Neutrophil (primary cell): ENCODE measurements around the gene TP53I11.

ENCODE experiments used
- H3K27ac ChIP-seq: fragments of 200-600 bp; sonication (generic); 2 replicates; pipeline ENCODE4 v1.5.1; 2016; ENCODE audit warnings: mild to moderate bottlenecking, moderate library complexity
- H3K27me3 ChIP-seq: fragments of 200-600 bp; sonication (generic); 2 replicates; pipeline ENCODE4 v1.6.0; 2016; ENCODE audit warnings: mild to moderate bottlenecking
- H3K36me3 ChIP-seq: fragments of 200-600 bp; sonication (generic); 2 replicates; pipeline ENCODE4 v1.5.1; 2017
- H3K4me1 ChIP-seq, 2 experiments: fragments of 200-600 bp in 1 of 2; sonication (generic) in 1 of 2; 1 replicate in 1 of 2; 2 replicates in 1 of 2; pipeline versions ENCODE4 v1.5.1 to v1.6.1; 2013 to 2016; ENCODE audit warnings: low read depth in 1 of 2, low read length in 1 of 2, mild to moderate bottlenecking in 1 of 2, moderate library complexity in 1 of 2; ENCODE audit not compliant: control insufficient read depth in 1 of 2, insufficient read depth in 1 of 2
- H3K4me3 ChIP-seq, 2 experiments: fragments of 200-600 bp in 1 of 2; sonication (generic) in 1 of 2; 1 replicate in 1 of 2; 2 replicates in 1 of 2; pipeline ENCODE4 v1.5.1; 2013 to 2016; ENCODE audit warnings: low read depth in 1 of 2, low read length in 1 of 2, mild to moderate bottlenecking in 1 of 2, moderate library complexity in 1 of 2
- H3K9me3 ChIP-seq: fragments of 200-600 bp; sonication (generic); 2 replicates; pipeline ENCODE4 v1.5.1; 2016
- TF ChIP-seq, protein P1 (sequence below): fragments of 200-600 bp; sonication (generic); IDR thresholded peaks from 2 replicates; pipeline ENCODE4 v1.5.1; 2016; ENCODE audit warnings: antibody characterized with exemption

TP53I11 gene

GRCh38 chr11:44941259-44942021 lies 9.2 kb downstream of the TP53I11 start:
- peak overlapping the region; percentile 64 for H3K27ac ChIP-seq
- TF ChIP-seq, protein P1, sequence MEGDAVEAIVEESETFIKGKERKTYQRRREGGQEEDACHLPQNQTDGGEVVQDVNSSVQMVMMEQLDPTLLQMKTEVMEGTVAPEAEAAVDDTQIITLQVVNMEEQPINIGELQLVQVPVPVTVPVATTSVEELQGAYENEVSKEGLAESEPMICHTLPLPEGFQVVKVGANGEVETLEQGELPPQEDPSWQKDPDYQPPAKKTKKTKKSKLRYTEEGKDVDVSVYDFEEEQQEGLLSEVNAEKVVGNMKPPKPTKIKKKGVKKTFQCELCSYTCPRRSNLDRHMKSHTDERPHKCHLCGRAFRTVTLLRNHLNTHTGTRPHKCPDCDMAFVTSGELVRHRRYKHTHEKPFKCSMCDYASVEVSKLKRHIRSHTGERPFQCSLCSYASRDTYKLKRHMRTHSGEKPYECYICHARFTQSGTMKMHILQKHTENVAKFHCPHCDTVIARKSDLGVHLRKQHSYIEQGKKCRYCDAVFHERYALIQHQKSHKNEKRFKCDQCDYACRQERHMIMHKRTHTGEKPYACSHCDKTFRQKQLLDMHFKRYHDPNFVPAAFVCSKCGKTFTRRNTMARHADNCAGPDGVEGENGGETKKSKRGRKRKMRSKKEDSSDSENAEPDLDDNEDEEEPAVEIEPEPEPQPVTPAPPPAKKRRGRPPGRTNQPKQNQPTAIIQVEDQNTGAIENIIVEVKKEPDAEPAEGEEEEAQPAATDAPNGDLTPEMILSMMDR: no peak
- no peak overlapping the region for H3K4me3 ChIP-seq
- no peaks in the 10 kb centered on the region for H3K9me3 ChIP-seq
- H3K4me1 ChIP-seq: peaks cover 76 to 78% of the 10 kb centered on the region in 2 experiments
- H3K27me3 ChIP-seq: no peaks in the 10 kb centered on the region
- peaks cover 81% of the 10 kb centered on the region for H3K36me3 ChIP-seq

GRCh38 chr11:44940835-44941234 lies 9.8 kb downstream of the TP53I11 start:
- Histone ChIP-seq H3K4me1 (peaks cover 70 to 74% of the 10 kb centered on the region in 2 experiments), H3K4me3 (no peak overlapping the region), H3K27ac (peak overlapping the region; percentile 64), H3K9me3 (no peaks in the 10 kb centered on the region), H3K36me3 (peaks cover 81% of the 10 kb centered on the region), H3K27me3 (no peaks in the 10 kb centered on the region)
- TF ChIP-seq, protein P1: no peak

GRCh38 chr11:44940404-44940803 lies 10.3 kb downstream of the TP53I11 start:
- H3K27ac ChIP-seq: peak overlapping the region; percentile 64
- H3K9me3 ChIP-seq: no peaks in the 10 kb centered on the region
- H3K4me3 ChIP-seq: no peak overlapping the region
- no peaks in the 10 kb centered on the region for H3K27me3 ChIP-seq
- H3K36me3 ChIP-seq: peaks cover 81% of the 10 kb centered on the region
- peaks cover 66 to 69% of the 10 kb centered on the region in 2 experiments for H3K4me1 ChIP-seq
- TF ChIP-seq, protein P1: no peak

GRCh38 chr11:44939673-44940395 lies 10.8 kb downstream of the TP53I11 start:
- TF ChIP-seq, protein P1: no peak
- no peaks in the 10 kb centered on the region for H3K9me3 ChIP-seq
- peak overlapping the region; percentile 64 for H3K27ac ChIP-seq
- peaks cover 60 to 65% of the 10 kb centered on the region in 2 experiments for H3K4me1 ChIP-seq
- H3K4me3 ChIP-seq: peak overlapping the region in 1 of 2 experiments; percentile 4
- H3K27me3 ChIP-seq: no peaks in the 10 kb centered on the region
- peaks cover 81% of the 10 kb centered on the region for H3K36me3 ChIP-seq

DNA sequence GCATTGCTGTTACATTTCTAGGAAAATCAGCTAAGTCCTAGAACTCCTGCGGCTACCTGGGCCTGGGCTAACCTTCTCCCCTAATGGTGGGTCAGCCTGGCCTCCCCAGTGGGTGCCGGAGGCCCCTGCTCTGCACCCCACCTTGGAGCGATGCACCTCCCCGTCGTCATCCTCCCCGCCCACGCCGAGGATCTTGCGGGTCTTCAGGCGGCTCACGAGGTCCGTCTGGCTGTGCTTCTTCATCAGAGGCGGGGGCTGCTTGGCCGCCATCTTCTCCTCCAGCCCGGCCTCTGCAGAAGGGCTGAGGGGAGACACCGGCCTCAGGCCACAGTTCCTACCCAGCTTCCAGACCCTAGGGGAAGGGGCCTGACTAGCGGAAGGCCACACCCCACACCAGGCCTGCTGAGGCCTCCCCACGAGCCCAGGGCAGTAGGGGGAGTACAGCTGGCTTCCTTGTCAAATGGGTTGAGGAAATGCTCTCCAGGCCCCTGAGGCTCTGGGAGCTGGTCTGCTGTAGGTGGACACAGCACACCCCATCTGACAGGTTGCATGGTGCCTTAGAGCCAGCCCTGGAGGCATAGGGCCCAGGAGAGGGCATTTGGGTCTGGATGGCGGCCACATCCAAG lies 12.5 kb downstream of the TP53I11 start:
- TF ChIP-seq, protein P1: no peak
- no peak overlapping the region for H3K27ac ChIP-seq
- H3K36me3 ChIP-seq: peaks cover 85% of the 10 kb centered on the region
- no peak overlapping the region for H3K4me3 ChIP-seq
- no peaks in the 10 kb centered on the region for H3K27me3 ChIP-seq
- peaks cover 43 to 49% of the 10 kb centered on the region in 2 experiments for H3K4me1 ChIP-seq
- no peaks in the 10 kb centered on the region for H3K9me3 ChIP-seq
